Tibial nerve (tissue), 4 donors: ENCODE results near the gene ZNF358. TPM values are rescaled to one million over a fixed set of nuclear protein-coding genes. Genes with fewer than 3 reads are reported as not detected.

ENCODE experiments used
- DNase-seq, 2 donors: peaks; one replicate each; pipeline ENCODE4 v3.0.0-alpha.2; 2019; ENCODE audit warnings: low spot score in 2 of 2
- H3K27ac ChIP-seq, 4 donors: fragments of 200-600 bp; sonication (generic) in 3 of 4; one replicate each; pipeline ENCODE4 v1.5.1; 2017 to 2019; ENCODE audit warnings: mild to moderate bottlenecking in 1 of 4
- H3K27me3 ChIP-seq, 2 donors: fragments of 200-600 bp; sonication (generic) in 1 of 2; one replicate each; pipeline versions ENCODE4 v1.5.1 to v1.6.0; 2017 to 2019
- H3K36me3 ChIP-seq, 3 donors: fragments of 200-600 bp; sonication (generic); one replicate each; pipeline ENCODE4 v1.5.1; 2018 to 2019
- H3K4me1 ChIP-seq, 4 donors: fragments of 200-600 bp; sonication (generic) in 3 of 4; one replicate each; pipeline ENCODE4 v1.5.1; 2017 to 2019
- H3K4me3 ChIP-seq, 4 donors: fragments of 200-600 bp; sonication (generic) in 3 of 4; one replicate each; pipeline ENCODE4 v1.5.1; 2017 to 2019; ENCODE audit warnings: mild to moderate bottlenecking in 1 of 4, moderate library complexity in 1 of 4
- H3K9me3 ChIP-seq, 4 donors: fragments of 200-600 bp; sonication (generic) in 3 of 4; one replicate each; pipeline ENCODE4 v1.5.1; 2017 to 2019
- EP300 ChIP-seq, 2 donors: sonication (generic); formaldehyde crosslinking; IDR thresholded peaks; one replicate each; pipeline ENCODE4 v1.6.1; 2017; ENCODE audit warnings: antibody characterized with exemption in 2 of 2, mild to moderate bottlenecking in 1 of 2
- POLR2A ChIP-seq, 2 donors: fragments of 450-650 bp; IDR thresholded peaks; one replicate each; pipeline ENCODE4 v1.6.1; 2017; ENCODE audit warnings: antibody characterized with exemption in 2 of 2, mild to moderate bottlenecking in 2 of 2, moderate library complexity in 2 of 2
- WGBS, 2 donors: methylation state at CpG; one replicate each; pipeline ENCODE4 v1.1.5; 2018; 5-methylcytosine and 5-hydroxymethylcytosine counted together
- total RNA-seq, 4 donors: library from RNA; depleted of rRNA; stranded (reverse); fragments of >200 nt; gene quantifications; one replicate each; pipeline ENCODE4 v1.1.0, GENCODE V29; 2016
- TF ChIP-seq, protein P1 (sequence below), 5 experiments: fragments of 200-600 bp in 3 of 5; fragments of 450-650 bp in 2 of 5; sonication (generic) in 3 of 5; IDR thresholded peaks; one replicate each; pipeline ENCODE4 v1.5.1; 2016 to 2019; ENCODE audit warnings: antibody characterized with exemption in 5 of 5, mild to moderate bottlenecking in 3 of 5, moderate library complexity in 2 of 5

The ZNF358 gene
- total RNA-seq, 4 donors from 2014 or later = 40.0 to 84.0 (median 69.2) TPM

DNA sequence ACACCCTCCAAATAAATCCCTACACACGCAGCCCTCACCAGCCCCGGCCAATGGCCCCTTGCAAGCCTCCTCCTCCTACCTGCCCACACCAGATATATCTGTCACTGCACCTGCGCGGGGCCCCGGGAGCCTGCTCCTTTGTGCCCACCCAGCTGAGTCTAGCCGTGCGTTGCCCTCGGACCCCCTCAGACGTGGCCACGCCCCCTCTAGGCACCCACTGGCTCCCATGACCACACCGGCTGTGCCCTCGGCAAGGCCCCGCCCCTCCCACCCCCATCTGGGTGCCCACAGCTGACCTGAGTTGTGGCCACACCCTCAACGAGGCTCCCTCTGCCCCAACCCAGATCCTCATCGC lies 13.3 kb downstream of the ZNF358 start:
- Histone ChIP-seq H3K27me3 (no peaks in the 10 kb centered on the region), H3K9me3 (no peaks in the 10 kb centered on the region), H3K4me1 (peaks cover 0 to 10% (median 3%) of the 10 kb centered on the region in 4 donors), H3K4me3 (no peak overlapping the region), H3K27ac (no peak overlapping the region), H3K36me3 (peaks cover 0 to 85% (median 0%) of the 10 kb centered on the region in 3 donors)
- no peak for TF ChIP-seq EP300 (IDR thresholded peaks at IDR 0.05)
- TF ChIP-seq, protein P1, sequence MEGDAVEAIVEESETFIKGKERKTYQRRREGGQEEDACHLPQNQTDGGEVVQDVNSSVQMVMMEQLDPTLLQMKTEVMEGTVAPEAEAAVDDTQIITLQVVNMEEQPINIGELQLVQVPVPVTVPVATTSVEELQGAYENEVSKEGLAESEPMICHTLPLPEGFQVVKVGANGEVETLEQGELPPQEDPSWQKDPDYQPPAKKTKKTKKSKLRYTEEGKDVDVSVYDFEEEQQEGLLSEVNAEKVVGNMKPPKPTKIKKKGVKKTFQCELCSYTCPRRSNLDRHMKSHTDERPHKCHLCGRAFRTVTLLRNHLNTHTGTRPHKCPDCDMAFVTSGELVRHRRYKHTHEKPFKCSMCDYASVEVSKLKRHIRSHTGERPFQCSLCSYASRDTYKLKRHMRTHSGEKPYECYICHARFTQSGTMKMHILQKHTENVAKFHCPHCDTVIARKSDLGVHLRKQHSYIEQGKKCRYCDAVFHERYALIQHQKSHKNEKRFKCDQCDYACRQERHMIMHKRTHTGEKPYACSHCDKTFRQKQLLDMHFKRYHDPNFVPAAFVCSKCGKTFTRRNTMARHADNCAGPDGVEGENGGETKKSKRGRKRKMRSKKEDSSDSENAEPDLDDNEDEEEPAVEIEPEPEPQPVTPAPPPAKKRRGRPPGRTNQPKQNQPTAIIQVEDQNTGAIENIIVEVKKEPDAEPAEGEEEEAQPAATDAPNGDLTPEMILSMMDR (IDR thresholded peaks at IDR 0.05) = no peak
- DNase-seq = no peak
- 80 to 85% methylated on average over 14 to 15 of the region's 15 CpGs for WGBS, 2 donors

DNA sequence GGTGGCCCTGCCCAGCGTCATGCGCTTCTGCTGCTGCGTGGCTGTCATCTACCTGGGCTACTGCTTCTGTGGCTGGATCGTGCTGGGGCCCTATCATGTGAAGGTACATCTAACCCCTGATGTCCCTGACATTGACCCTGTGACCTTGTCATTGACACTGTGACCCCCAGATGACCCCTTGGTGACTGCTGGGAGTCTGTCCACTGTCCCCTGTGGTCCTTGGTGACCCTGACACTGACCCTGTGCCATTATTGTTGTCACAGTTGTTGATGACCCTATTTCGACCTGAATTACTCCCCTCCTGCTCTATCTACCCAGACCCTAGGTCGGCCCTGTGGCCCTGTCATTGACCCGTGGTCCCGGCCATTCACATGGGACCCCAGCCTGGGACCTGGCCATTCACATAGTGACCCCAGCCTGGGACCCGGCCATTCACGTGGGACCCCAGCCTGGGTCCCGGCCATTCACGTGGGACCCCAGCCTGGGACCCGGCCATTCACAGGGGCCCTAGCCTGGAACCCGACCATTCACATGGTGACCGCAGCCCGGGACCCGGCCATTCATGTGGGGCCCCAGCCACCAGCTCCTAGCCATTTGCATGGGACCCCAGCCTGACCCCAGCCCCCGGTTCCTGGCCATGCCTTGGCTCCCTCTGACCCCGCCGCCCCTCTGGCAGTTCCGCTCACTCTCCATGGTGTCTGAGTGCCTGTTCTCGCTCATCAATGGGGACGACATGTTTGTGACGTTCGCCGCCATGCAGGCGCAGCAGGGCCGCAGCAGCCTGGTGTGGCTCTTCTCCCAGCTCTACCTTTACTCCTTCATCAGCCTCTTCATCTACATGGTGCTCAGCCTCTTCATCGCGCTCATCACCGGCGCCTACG lies 13.9 kb downstream of the ZNF358 start:
- Histone ChIP-seq H3K4me1 (peaks cover 0 to 9% (median 3%) of the 10 kb centered on the region in 4 donors), H3K27ac (no peak overlapping the region), H3K36me3 (peaks cover 0 to 79% (median 0%) of the 10 kb centered on the region in 3 donors), H3K4me3 (no peak overlapping the region), H3K9me3 (no peaks in the 10 kb centered on the region), H3K27me3 (no peaks in the 10 kb centered on the region)
- DNase-seq = no peak
- WGBS, 2 donors = 93 to 94% methylated on average over 33 of the region's 33 CpGs
- TF ChIP-seq POLR2A (IDR thresholded peaks at IDR 0.05) (no peak), EP300 (IDR thresholded peaks at IDR 0.05) (no peak)
- TF ChIP-seq, protein P1 (IDR thresholded peaks at IDR 0.05) = no peak

DNA sequence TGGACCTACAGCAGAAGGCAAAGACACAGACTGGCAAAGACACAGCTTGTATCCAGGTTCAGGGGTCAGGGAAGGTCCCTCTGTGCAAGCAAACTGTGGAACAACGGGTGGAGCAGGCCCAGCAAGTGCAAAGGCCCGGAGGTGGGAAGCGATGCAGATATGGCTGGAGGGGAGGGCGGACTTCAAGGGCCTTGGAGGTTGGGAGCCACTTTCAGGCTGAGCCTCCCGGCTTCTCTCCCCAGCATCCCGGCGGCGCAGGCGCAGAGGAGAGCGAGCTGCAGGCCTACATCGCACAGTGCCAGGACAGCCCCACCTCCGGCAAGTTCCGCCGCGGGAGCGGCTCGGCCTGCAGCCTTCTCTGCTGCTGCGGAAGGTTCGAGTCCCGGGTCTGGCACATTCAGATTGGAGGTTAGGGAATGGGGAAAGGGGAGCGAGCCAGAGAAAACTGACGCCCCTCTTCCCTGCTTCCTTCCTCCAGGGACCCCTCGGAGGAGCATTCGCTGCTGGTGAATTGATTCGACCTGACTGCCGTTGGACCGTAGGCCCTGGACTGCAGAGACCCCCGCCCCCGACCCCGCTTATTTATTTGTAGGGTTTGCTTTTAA lies 17.5 kb downstream of the ZNF358 start:
- Histone ChIP-seq H3K27me3 (no peaks in the 10 kb centered on the region), H3K36me3 (peaks cover 0 to 59% (median 0%) of the 10 kb centered on the region in 3 donors), H3K4me1 (peaks cover 0 to 18% (median 7%) of the 10 kb centered on the region in 4 donors), H3K9me3 (no peaks in the 10 kb centered on the region), H3K4me3 (peak overlapping the region; percentile 64 to 92 (median 82)), H3K27ac (peak overlapping the region; percentile 80 to 98 (median 92))
- WGBS, 2 donors = 18% methylated on average over 13 to 25 of the region's 30 CpGs
- peak; percentile 38 to 42 for DNase-seq
- TF ChIP-seq, protein P1 (IDR thresholded peaks at IDR 0.05) = no peak
- no peak for TF ChIP-seq EP300 (IDR thresholded peaks at IDR 0.05)
- TF ChIP-seq POLR2A (IDR thresholded peaks at IDR 0.05) = no peak

DNA sequence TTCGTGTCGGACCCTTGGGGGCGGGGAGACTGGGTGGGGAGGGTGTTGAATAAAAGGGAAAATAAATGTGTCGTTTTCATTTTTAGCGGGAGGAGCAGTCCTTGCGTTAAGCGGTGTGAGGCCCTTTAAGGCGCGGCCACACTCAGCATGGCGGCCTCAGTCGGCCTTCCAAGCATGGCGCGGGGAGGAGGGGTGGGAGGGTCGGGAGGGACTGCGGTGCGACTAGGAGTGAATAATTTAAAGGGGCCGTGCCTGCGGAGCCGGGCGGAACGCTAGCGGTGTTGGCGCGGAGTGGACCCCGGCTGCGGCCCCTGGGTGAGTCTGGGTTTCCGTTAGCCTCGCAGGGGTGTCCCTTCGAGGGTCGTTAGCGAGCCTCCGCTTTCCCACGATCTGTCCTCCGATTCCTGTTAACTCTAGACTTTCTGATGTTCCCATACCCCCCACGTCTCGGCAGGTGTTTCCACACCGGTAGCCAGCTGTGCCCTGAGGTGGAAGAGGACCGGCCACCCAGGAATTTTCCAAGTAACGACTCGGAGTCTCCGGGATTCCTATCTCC lies 18.1 kb downstream of the ZNF358 start:
- Histone ChIP-seq H3K27me3 (no peaks in the 10 kb centered on the region), H3K4me3 (peak overlapping the region; percentile 64 to 92 (median 82)), H3K4me1 (peaks cover 0 to 18% (median 7%) of the 10 kb centered on the region in 4 donors), H3K9me3 (no peaks in the 10 kb centered on the region), H3K27ac (peak overlapping the region; percentile 80 to 98 (median 92)), H3K36me3 (peaks cover 0 to 59% (median 4%) of the 10 kb centered on the region in 3 donors)
- WGBS, 2 donors = 0% methylated on average over 33 to 41 of the region's 41 CpGs
- peak; percentile 74 to 85 for DNase-seq
- TF ChIP-seq EP300 (IDR thresholded peaks at IDR 0.05) (peak in 1 of 2 donors; percentile 97), POLR2A (IDR thresholded peaks at IDR 0.05) (peak; percentile 15 to 65)
- TF ChIP-seq, protein P1 (IDR thresholded peaks at IDR 0.05) = no peak
